Esophagus muscularis mucosa (tissue), 4 donors: ENCODE measurements around the gene CEP131.

ENCODE experiments used
- EP300 ChIP-seq: sonication (generic); formaldehyde crosslinking; IDR thresholded peaks from one replicate; pipeline ENCODE4 v1.6.1; 2017; ENCODE audit warnings: antibody characterized with exemption
- POLR2AphosphoS5 ChIP-seq, 2 donors: sonication (generic); formaldehyde crosslinking; IDR thresholded peaks; one replicate each; pipeline ENCODE4 v1.6.1; 2017; ENCODE audit warnings: antibody characterized with exemption in 2 of 2
- TF ChIP-seq, protein P1 (sequence below), 3 experiments: fragments of 200-600 bp in 2 of 3; fragments of 450-650 bp in 1 of 3; sonication (generic) in 2 of 3; IDR thresholded peaks; one replicate each; pipeline ENCODE4 v1.5.1; 2017 to 2019; ENCODE audit warnings: antibody characterized with exemption in 3 of 3, mild to moderate bottlenecking in 2 of 3, moderate library complexity in 1 of 3

DNA sequence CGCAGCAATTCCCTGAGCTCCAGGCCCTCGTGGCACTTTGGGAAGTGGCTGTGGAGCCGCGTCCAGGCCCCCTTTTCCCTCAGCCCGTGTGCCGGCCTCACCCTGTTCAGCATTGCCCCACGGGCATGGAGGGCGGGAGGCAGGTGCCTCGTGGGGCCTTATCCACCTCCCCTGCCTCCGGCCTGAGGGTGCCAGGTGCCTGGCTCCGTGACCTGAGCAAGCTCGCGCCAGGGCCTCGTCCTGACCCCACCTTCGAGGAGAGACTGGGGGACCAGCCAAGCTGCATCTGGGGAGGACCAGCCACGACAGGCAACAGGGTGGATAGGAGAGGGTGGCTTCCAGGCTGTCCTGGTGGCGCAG is 29.7 kb downstream of the CEP131 start:
- TF ChIP-seq EP300, result no peak
- TF ChIP-seq, protein P1, sequence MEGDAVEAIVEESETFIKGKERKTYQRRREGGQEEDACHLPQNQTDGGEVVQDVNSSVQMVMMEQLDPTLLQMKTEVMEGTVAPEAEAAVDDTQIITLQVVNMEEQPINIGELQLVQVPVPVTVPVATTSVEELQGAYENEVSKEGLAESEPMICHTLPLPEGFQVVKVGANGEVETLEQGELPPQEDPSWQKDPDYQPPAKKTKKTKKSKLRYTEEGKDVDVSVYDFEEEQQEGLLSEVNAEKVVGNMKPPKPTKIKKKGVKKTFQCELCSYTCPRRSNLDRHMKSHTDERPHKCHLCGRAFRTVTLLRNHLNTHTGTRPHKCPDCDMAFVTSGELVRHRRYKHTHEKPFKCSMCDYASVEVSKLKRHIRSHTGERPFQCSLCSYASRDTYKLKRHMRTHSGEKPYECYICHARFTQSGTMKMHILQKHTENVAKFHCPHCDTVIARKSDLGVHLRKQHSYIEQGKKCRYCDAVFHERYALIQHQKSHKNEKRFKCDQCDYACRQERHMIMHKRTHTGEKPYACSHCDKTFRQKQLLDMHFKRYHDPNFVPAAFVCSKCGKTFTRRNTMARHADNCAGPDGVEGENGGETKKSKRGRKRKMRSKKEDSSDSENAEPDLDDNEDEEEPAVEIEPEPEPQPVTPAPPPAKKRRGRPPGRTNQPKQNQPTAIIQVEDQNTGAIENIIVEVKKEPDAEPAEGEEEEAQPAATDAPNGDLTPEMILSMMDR (IDR thresholded peaks at IDR 0.05), result no peak
- TF ChIP-seq POLR2AphosphoS5 (IDR thresholded peaks at IDR 0.05), result no peak
